OCI-LY1 (cell line): Measurements from ENCODE around the gene BMP6.

ENCODE experiments used
- H2AFZ ChIP-seq: fragments of 200-600 bp; sonication (generic), shearing (Covaris generic); 2 replicates; pipeline ENCODE4 v1.6.0; 2014; ENCODE audit warnings: antibody characterized with exemption, mild to moderate bottlenecking, low read length
- H3F3A ChIP-seq: fragments of 200-600 bp; sonication (generic), shearing (Covaris generic); 2 replicates; pipeline ENCODE4 v1.6.0; 2014; ENCODE audit warnings: mild to moderate bottlenecking, antibody characterized with exemption, low read length, moderate library complexity; ENCODE audit not compliant: insufficient read depth
- H3K27ac ChIP-seq: fragments of 200-600 bp; sonication (generic); 2 replicates; pipeline ENCODE4 v1.5.1; 2014; ENCODE audit warnings: low read length, mixed run types, mild to moderate bottlenecking, low read depth; ENCODE audit not compliant: poor library complexity, severe bottlenecking
- H3K27me3 ChIP-seq: fragments of 200-600 bp; sonication (generic); 2 replicates; pipeline ENCODE4 v1.6.0; 2014; ENCODE audit warnings: antibody characterized with exemption, mild to moderate bottlenecking, low read length, moderate library complexity; ENCODE audit not compliant: insufficient read depth
- H3K36me3 ChIP-seq: fragments of 200-600 bp; sonication (generic); 2 replicates; pipeline ENCODE4 v1.6.1; 2014; ENCODE audit warnings: mild to moderate bottlenecking, antibody characterized with exemption, low read length, moderate library complexity, mixed read lengths; ENCODE audit not compliant: insufficient read depth
- H3K4me1 ChIP-seq: fragments of 200-600 bp; sonication (generic); 2 replicates; pipeline ENCODE4 v1.5.1; 2014; ENCODE audit warnings: mild to moderate bottlenecking, low read length, moderate library complexity; ENCODE audit not compliant: insufficient read depth, severe bottlenecking
- H3K4me2 ChIP-seq: fragments of 200-600 bp; sonication (generic), shearing (Covaris generic); 2 replicates; pipeline ENCODE4 v1.6.1; 2014; ENCODE audit warnings: low read length
- H3K4me3 ChIP-seq: fragments of 200-600 bp; sonication (generic); 2 replicates; pipeline ENCODE4 v1.5.1; 2014; ENCODE audit warnings: low read length, low read depth, mild to moderate bottlenecking, mixed read lengths; ENCODE audit not compliant: poor library complexity, severe bottlenecking
- H3K79me2 ChIP-seq: fragments of 200-600 bp; shearing (Covaris generic); 2 replicates; pipeline ENCODE4 v1.6.1; 2016; ENCODE audit warnings: mixed run types, low read length, mixed read lengths; ENCODE audit not compliant: insufficient read depth
- H3K9ac ChIP-seq: fragments of 200-600 bp; sonication (generic), shearing (Covaris generic); 2 replicates; pipeline ENCODE4 v1.6.1; 2014; ENCODE audit warnings: mild to moderate bottlenecking, low read length, mixed read lengths
- H3K9me2 ChIP-seq: fragments of 200-600 bp; sonication (generic), shearing (Covaris generic); 2 replicates; pipeline ENCODE4 v1.6.1; 2014; ENCODE audit warnings: low read depth, mild to moderate bottlenecking, low read length, mixed read lengths
- H3K9me3 ChIP-seq: fragments of 200-600 bp; shearing (Covaris generic); 2 replicates; pipeline ENCODE4 v1.6.1; 2014; ENCODE audit warnings: low read length, mixed read lengths
- H4K20me1 ChIP-seq: fragments of 200-600 bp; sonication (generic), shearing (Covaris generic); 2 replicates; pipeline ENCODE4 v1.6.0; 2016; ENCODE audit warnings: mild to moderate bottlenecking, low read length; ENCODE audit not compliant: insufficient read depth
- CTCF ChIP-seq: fragments of 200-600 bp; sonication (generic), shearing (Covaris generic); IDR thresholded peaks from 2 replicates; pipeline ENCODE4 v1.5.1; 2017; ENCODE audit warnings: mild to moderate bottlenecking, antibody characterized with exemption, low read length, moderate library complexity, mixed read lengths
- EZH2 ChIP-seq: fragments of 200-600 bp; sonication (generic), shearing (Covaris generic); IDR thresholded peaks from 2 replicates; pipeline ENCODE4 v1.8.0; 2017; ENCODE audit warnings: borderline replicate concordance, mixed run types, mild to moderate bottlenecking, antibody characterized with exemption, low read length, moderate library complexity, mixed read lengths

Gene BMP6

GRCh38 chr6:7901056-7901455 lies 175.2 kb downstream of the BMP6 start:
- H3K9me2 ChIP-seq: no peaks in the 10 kb centered on the region
- no peaks in the 10 kb centered on the region for H3F3A ChIP-seq
- no peak overlapping the region for H3K9ac ChIP-seq
- no peak overlapping the region for H3K27ac ChIP-seq
- H3K36me3 ChIP-seq: peaks cover 89% of the 10 kb centered on the region
- no peaks in the 10 kb centered on the region for H3K79me2 ChIP-seq
- TF ChIP-seq EZH2 (no peak), CTCF (no peak)
- peaks cover 19% of the 10 kb centered on the region for H3K4me1 ChIP-seq
- no peak overlapping the region for H3K4me3 ChIP-seq
- H4K20me1 ChIP-seq: no peaks in the 10 kb centered on the region
- no peak overlapping the region for H2AFZ ChIP-seq
- no peaks in the 10 kb centered on the region for H3K27me3 ChIP-seq
- H3K4me2 ChIP-seq: no peak overlapping the region
- no peaks in the 10 kb centered on the region for H3K9me3 ChIP-seq

- TF ChIP-seq CTCF: no peak
- no peak for TF ChIP-seq EZH2
- Histone ChIP-seq H3F3A (no peaks in the 10 kb centered on the region), H3K36me3 (peaks cover 81% of the 10 kb centered on the region), H4K20me1 (no peaks in the 10 kb centered on the region), H3K27me3 (no peaks in the 10 kb centered on the region), H3K4me3 (no peak overlapping the region), H2AFZ (no peak overlapping the region), H3K9ac (no peak overlapping the region), H3K4me2 (no peak overlapping the region), H3K4me1 (peaks cover 19% of the 10 kb centered on the region), H3K9me3 (no peaks in the 10 kb centered on the region), H3K9me2 (no peaks in the 10 kb centered on the region), H3K79me2 (peaks cover 4% of the 10 kb centered on the region; the same call in 1 of the 2 replicates), H3K27ac (no peak overlapping the region)
Measured at GRCh38 chr6:7901780-7902179, 175.9 kb downstream of the BMP6 start.

GRCh38 chr6:7902221-7902620 lies 176.3 kb downstream of the BMP6 start:
- H3K9ac ChIP-seq: no peak overlapping the region
- H3K27me3 ChIP-seq: no peaks in the 10 kb centered on the region
- no peaks in the 10 kb centered on the region for H3K9me2 ChIP-seq
- no peak overlapping the region for H3K4me2 ChIP-seq
- no peak overlapping the region for H3K4me3 ChIP-seq
- TF ChIP-seq EZH2 (no peak), CTCF (no peak)
- peaks cover 77% of the 10 kb centered on the region for H3K36me3 ChIP-seq
- no peaks in the 10 kb centered on the region for H4K20me1 ChIP-seq
- H2AFZ ChIP-seq: no peak overlapping the region
- peaks cover 5% of the 10 kb centered on the region; the same call in 1 of the 2 replicates for H3K79me2 ChIP-seq
- no peaks in the 10 kb centered on the region for H3K9me3 ChIP-seq
- peaks cover 19% of the 10 kb centered on the region for H3K4me1 ChIP-seq
- H3K27ac ChIP-seq: no peak overlapping the region
- H3F3A ChIP-seq: no peaks in the 10 kb centered on the region
